ENCODE results near the gene DYNC1I1. TPM values are rescaled to one million over a fixed set of nuclear protein-coding genes. Genes with fewer than 3 reads are reported as not detected.

The DYNC1I1 gene
- polyA plus RNA-seq (ENCODE audit: insufficient read length), result 0.98 TPM
- long read RNA-seq, donor 1, result 0 reads
- long read RNA-seq, donor 2, result 0 reads
- long read RNA-seq, donor 3, result 0 reads
- long read RNA-seq, donor 4, result 0 reads
- long read RNA-seq, donor 5, result 0 reads
- long read RNA-seq, donor 6, result 0 reads
- long read RNA-seq, donor 7, result 0 reads
- long read RNA-seq, donor 8, result 0 reads

GRCh38 chr7:95772298-95772770 lies at the start of gene DYNC1I1:
Gene DYNC1I1 (plus strand): TSS chr7:95772554. CDS start chr7:95804730, 32,176 bp downstream.
- peak; percentile 48 for DNase-seq

GRCh38 chr7:95723583-95724180 lies 48.7 kb upstream of the DYNC1I1 start:
- peak; percentile 30 for DNase-seq

GRCh38 chr7:95725205-95725604 lies 47.1 kb upstream of the DYNC1I1 start:
- no peak for DNase-seq

GRCh38 chr7:95730493-95731280 lies 41.7 kb upstream of the DYNC1I1 start:
- no peak for DNase-seq

GRCh38 chr7:95736635-95737034 lies 35.7 kb upstream of the DYNC1I1 start:
- DNase-seq, result no peak

GRCh38 chr7:95737828-95738505 lies 34.4 kb upstream of the DYNC1I1 start:
- no peak for DNase-seq

- no peak for DNase-seq
These were observed 23.3 kb upstream of the DYNC1I1 start for GRCh38 chr7:95749044-95749443.

- no peak for DNase-seq
These were observed 22.8 kb upstream of the DYNC1I1 start for GRCh38 chr7:95749515-95749914.

- DNase-seq, result no peak
These were observed 18.9 kb upstream of the DYNC1I1 start for GRCh38 chr7:95753440-95753839.

- DNase-seq, result no peak
These were observed 16.9 kb upstream of the DYNC1I1 start for GRCh38 chr7:95755277-95755934.

GRCh38 chr7:95758187-95758586 lies 14.2 kb upstream of the DYNC1I1 start:
- DNase-seq, result no peak

- no peak for DNase-seq
These were observed 6.3 kb upstream of the DYNC1I1 start for GRCh38 chr7:95766086-95766485.

- DNase-seq, result no peak
These were observed 5.7 kb upstream of the DYNC1I1 start for GRCh38 chr7:95766657-95767056.

GRCh38 chr7:95772771-95773581 lies 622 bp downstream of the DYNC1I1 start:
- DNase-seq, result no peak

GRCh38 chr7:95776561-95777185 lies 4.3 kb downstream of the DYNC1I1 start:
- no peak for DNase-seq

- no peak for DNase-seq
These were observed 4.9 kb downstream of the DYNC1I1 start for GRCh38 chr7:95777269-95777668.

GRCh38 chr7:95780665-95781064 lies 8.3 kb downstream of the DYNC1I1 start:
- DNase-seq, result no peak

GRCh38 chr7:95781961-95782586 lies 9.7 kb downstream of the DYNC1I1 start:
- DNase-seq, result no peak

GRCh38 chr7:95784796-95785195 lies 12.4 kb downstream of the DYNC1I1 start:
- DNase-seq, result no peak

- no peak for DNase-seq
These were observed 15.9 kb downstream of the DYNC1I1 start for GRCh38 chr7:95788258-95788657.
